ENCODE data around the gene FAT3.

FAT3 gene

DNA sequence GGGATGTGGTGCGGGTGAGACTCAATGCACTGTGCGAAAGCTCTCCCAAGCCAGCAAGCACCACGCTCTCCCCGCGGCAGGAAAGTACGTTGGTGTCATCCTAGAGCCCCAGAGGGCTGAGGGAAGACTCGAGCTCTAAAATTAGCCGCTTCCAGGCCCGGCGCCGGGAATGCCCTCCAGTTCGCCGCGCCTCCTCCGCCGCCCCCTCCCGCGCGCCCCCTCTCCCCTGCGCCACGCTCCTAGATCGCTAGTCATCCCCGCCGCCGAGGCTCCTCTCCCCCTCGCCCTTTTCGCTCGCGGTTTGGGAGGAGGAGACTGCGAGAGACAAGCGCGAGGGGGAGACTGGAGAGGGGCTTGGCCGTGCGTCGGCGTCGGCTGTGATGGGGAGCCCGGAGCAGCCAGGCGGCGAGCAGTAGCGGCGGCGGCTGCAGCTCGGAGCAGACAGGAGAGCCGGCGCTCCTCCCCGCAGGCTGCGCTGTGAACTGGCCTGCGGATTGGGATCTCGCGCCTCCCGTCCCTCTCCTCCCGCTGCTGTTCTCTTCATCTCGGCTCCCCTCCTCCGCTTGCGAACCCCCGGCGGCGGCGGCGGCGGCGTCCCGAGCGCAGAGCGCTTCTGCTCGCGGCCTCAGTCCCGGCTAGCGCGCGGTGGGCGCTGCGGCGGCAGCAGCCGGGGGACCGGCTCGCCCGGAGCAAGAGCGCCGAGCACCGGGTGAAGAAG, at the start of gene FAT3:
TSS of gene FAT3 (plus strand) at position 412 of the 718 bp plus-strand sequence. CDS start 127,295 bp downstream, outside the sequence.
- DNase-seq = peak; percentile 45

DNA sequence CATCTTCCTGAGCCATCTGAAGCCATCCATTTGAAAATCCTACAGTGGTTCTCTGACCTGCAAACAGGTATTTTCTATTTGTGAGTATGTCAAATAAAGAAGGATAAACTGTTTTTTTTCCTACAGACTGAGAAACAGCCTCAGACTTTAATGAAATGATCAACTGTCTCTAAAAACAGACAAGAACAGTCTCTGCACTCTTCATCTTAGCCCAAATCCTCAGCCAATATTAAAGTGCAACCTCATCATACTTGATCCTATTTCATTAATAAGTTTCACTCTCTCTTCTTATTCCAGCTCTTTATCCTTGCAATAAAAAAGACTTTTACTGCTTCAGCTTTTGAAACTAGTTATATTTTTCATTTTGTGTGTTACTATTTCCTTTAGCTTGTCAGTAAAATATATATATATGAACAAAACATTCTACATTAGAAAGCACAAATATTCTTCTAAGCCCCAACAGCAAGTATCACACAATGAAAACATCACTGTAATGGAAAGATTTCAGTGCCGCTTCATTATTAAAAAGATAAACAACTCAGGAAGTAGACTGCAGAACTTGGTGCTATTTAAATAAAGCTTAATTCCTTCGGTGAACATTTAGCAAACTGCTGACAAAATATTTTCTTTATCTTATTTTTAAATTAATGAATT, 45.5 kb upstream of the FAT3 start:
- DNase-seq = no peak

DNA sequence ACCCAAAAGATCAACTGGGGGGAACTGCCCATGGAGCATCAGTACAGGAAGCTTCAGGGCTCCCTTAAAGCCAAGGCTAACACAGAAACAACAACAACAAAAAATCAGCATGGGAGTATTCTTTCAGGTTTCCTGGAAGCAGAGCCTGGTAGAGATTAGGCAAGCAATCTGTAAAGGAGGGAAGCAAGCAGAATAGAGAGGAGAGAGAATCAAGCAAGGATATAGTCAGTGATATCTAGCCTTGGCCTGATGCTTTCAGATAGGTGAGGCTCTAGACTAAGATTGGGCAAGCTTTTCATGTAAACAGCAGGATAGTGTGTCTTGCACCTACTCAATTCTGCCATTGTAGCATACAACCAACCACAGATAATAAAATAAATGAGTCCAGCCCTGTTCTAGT, 44.4 kb upstream of the FAT3 start:
- DNase-seq = no peak

DNA sequence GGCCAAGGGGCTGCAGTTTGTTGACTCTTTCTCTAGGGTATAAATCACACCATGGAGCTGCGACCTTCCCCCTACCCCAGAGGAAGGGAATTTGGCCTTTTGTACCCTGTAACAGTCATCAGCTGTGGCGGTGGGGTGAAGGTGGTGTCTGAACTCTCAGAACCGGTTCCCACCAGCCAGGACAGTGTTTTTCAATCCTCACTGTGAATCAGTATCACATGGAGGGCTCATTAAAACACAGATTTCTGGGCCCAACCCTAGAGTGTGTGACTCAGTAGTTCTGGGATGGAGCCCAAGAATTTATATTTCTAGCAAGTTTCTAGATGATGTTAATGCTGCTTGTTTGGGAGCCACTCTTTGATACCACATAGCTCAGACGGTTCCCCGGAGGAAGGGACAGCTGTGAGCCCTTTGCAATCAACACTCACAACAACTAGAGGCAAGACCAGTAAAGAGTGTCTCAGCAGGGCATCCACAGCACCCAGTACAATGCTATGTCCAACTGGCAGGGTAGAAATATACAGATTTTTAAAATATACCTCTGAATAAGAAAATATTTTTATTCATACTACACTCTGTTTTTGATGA, 43.9 kb upstream of the FAT3 start:
- no peak for DNase-seq

DNA sequence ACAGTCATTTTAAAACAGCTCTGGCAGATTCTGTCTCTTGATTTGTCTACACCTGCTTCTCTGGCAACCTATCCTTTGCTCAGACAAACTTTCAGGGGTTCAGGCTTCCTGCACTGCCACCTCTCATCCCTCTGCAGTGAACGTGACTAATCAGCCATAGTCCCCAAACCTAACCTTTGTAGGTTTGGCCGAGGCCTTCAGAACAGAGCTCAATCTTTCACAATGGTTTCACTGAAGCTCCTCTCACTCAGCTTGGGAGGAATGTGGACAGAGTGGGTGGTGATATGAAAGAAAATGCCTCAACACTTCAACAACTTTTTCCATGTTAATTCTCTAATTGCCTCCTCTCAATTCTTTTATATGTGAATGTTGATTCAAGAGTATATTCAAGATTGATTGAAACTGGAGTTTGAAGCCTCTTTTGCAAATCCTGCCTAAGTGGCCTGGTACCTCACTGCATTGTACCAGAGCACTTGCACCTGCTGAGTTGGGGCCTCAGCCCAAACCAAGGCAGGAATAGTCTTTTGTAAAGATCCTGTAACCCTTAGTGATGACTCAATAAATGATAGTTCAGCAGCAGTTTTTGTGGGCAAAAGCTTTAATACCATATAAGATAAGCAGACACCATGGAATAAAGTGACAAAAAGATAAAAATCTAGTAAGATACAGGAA, 33.9 kb upstream of the FAT3 start:
- no peak for DNase-seq

DNA sequence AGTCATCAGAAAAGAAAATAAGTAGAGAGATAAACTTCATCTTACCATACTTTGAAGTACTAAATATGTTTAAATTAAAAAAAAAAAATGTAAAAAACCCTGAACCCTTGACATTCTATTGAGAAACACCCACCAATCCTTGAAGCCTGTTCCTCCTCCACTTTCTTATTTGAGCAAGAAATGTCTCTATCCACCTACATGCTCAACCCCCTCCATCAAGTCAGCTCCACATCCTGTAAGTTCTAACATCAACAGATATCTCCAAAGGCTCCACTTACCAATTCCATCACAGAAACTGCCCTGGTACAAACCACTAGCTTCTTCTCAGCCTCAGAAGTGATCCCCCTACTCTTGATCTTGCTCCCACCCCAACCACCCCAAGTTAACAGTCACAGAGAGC, 32.5 kb upstream of the FAT3 start:
- DNase-seq = no peak

DNA sequence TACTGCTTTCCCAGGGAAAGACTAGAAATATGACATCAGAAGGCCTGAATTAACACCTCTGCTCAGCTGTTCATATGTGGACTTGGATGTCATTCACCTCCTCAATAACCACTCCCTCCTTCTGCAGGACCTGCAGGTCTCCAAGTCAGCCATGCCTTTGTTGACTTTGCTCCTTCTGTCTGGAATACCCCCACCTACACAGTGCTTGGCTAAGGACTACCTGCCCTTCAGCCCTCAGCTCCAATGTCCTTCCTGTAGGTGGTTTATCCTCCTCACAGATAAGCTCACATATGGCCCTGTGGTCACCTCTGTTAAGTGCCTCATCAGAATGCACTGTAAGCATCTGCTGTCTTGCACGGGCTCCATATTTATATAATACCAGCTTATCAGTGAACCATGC, 26.4 kb upstream of the FAT3 start:
- DNase-seq = no peak

DNA sequence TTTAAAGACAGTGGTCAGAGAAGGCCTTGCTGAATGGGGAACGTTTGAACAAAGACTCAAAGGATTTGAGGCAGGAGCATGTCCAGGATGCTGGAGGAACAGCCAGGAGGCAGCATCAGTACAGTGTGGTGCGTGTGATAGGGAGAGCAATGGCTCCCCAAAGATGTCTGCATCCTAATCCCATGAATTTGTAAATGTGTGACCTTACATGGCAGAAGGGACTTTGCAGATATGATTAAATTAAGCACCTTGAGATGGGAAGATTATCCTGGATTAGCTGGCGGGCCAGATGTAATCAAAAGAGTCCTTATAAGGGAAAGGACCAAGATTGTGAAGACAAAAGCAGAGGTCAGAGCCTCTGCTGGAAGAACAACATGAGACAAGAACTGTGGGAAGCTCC, 24.6 kb upstream of the FAT3 start:
- DNase-seq = no peak

DNA sequence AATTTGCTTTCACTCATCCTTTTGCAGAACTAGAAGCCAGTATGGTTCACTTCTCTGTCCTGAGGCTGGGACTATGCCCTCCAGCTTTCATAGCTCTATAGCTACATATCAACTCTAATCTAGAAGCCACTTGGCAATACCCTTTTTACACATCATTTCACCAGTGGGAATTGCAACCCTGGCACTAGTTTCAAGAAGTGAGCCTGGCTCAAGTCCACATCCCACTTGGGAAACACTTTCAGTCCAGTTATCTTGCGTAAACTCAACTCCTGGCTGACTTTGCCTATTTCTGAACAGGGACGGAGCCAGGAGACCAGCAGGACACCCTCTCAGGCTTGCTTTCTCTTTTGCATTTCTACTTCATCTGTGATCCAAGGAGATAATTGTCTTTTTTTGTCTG, 19.9 kb upstream of the FAT3 start:
- DNase-seq = peak; percentile 97

DNA sequence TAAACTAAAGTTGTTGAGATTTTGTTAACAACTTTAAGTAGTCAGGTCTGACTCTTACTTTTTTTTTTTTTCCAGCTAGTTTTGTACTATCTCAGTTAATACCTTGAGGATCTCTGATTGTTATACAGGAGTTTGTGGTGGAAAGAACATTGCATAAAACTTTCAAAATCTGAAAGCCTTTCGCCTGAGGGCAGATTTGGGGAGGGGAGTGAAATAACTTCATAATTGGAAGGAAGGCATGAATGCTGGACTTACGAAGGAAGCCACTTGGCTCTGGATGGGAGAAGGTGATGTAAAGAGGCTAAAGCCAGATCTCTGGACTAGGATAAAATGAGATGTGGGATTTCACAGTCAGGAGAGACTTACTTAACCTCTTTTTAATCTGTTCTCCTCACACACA, 18.2 kb upstream of the FAT3 start:
- DNase-seq = no peak

DNA sequence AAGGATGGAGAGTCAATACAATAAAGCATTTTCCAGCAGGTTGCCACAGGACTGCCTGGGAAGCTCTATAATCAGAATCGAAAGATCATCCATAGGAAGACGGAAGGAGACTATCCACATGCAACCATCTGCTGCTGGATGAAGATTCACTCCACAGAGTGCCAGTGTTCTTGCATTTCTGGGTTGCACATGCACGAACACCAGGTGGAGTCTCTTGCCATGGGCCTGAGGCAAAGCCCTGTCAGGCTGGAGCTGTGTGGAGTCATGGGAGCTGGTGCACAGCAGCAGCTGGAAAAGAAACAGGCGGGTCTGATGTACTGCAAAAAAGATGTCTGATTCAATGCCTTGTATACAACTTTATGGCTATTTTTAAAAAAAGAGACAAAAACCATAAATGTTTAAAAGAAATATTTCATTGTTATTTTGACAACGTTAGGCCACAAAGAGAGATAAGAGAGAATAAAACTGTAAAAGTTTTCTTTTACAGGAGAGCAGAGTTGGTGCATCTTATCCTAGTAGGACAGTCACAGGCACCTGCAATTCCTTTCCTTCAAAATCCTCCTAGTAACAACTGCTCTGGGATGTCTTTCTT, 12.9 kb upstream of the FAT3 start:
- DNase-seq = no peak

DNA sequence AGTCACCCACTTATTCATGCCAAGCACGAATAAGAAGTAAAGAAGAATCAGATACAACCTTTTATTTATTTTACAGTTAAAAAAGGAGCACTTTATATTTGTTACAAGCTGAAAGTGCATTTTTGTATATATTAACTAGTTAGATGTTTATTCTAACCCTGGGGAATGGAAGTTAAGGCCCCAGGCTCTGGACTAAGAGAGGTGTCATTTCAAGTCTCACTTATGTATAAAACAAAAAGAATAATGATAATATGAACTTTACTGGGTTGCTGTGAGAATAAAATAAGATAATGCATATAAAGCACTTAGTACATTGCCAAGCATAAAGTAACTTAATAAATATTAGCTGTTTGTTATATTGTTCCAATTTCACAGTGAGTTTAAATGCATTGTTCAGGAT, 12.1 kb upstream of the FAT3 start:
- no peak for DNase-seq

DNA sequence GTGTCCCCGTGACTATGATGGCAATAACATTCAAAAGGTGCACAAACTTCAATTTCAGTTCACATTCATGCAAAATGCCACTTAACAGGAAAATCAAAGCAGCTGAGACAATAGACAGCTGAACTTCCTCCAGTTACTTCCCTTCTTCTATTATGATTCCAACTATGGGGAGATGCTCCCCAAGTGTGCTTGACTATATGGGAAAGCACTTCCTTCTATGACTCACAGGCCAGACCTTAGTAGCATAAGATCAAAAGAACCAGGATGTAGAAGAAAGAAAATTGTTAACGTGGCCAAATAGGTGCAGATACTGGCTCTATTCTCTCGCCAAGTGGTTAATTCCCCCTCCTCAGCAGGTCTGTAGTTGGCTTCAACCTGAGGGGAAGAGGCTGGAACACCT, 7.8 kb upstream of the FAT3 start:
- no peak for DNase-seq

DNA sequence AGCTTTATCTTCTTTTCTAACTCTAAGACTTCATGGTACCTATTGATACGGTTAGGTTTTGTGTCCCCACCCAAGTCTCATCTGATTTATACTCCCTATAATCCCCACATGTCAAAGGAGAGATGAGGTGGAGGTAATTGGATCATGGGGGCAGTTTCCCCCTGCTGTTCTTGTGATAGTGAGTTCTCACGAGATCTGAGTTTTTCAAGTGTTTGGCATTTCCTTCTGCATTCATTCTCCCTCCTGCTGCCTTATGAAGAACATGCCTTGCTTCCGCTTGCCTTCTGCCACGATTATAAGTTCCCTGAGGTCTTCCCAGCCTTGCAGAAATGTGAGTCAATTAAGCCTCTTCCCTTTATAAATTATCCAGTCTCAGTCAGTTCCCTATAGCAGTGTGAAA, 5.1 kb upstream of the FAT3 start:
- DNase-seq = no peak

DNA sequence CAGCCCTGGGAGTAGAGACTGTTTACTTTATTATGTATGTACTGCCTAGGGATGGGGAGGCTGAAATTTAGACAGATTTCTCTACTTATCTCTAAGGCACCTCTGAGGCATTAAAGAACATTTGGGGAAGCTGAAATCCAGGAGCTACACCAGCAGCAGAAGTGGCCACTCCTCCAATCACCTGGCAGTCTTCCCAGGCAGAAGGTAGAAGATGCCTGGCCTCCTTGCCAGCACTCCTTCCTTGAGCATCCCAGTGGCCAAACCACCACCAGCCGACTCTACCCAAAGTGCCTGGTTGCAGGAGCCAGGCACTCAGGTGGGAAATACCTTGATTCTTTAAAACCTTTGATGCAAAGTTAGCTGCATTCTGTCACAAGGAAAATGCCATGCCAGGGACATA, 1.9 kb upstream of the FAT3 start:
- DNase-seq = no peak

DNA sequence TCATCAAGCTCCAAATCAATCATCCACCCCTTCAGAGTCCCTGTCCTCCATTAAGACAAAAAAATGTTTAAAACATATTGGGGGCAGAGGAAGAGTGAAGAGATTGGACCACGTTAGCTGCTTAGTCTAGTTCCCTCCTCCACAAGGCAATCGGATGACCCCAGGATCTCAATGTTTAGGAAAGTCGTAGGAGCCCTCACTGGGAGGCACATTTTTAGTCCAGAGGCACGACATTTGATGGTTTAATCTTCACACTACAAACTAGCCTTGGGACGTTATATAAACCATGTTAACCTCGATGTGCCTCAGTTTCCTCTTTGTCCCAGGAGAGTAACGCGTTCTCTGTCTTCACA, 588 bp upstream of the FAT3 start:
- DNase-seq = no peak

DNA sequence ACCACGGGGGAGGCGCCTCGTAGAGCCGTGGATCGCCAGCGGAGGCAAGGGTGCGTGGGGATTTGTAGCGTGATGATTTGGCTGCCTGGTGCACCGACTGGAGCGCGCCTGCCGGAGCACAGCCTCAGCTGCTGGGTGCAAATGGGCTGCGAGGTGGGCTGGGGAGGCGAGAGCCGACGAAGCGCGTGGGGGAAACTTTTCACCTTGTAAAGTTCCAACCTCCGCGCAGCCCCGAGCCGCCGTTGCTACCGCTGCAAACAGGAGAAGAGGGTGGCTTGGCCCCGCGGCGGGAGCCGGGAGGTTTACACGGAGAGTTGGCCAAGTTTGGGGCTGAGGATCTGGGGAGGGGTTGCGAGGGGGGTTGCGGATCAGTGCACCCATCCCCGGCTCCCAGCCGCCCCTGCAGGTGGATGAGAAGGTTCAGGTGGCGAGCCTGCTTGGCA, 528 bp downstream of the FAT3 start:
- no peak for DNase-seq

DNA sequence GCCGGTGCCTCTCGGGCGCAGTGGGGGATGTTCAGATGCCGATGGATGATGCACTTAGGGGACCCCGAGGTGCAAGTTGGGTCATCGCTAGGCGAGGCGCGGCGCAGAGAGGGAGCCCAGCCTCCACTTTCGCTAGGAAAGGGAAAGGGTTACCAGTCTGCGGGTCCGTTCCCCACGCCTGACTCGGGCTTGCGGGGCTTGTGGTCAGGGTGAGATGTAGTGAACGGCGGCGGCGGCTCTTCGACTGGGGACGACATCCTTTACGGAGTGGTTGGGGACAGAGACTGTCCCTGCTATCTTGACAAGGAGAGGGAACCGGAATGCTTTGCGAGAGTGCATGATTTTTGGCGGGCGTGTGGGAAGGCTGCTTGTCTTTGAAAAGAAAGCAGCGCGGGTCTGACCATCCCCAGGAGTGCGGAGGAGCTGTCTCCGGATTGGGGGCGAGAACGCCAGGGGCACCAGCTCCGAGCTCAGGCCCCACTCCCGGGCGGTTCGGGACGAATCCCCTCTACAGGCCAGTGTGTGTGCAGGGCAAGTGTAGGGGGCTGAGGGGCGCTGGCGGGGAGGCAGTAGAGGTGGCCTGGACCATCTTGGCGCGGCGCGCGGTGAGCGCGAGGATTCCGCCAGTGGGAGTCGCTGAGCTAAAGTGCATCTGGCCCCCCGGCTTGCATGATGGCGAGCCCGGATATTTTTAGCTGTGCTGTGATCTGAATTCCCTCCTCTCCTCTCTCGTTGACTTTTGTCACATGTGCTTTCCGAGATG, 1.1 kb downstream of the FAT3 start:
- peak; percentile 29 for DNase-seq

DNA sequence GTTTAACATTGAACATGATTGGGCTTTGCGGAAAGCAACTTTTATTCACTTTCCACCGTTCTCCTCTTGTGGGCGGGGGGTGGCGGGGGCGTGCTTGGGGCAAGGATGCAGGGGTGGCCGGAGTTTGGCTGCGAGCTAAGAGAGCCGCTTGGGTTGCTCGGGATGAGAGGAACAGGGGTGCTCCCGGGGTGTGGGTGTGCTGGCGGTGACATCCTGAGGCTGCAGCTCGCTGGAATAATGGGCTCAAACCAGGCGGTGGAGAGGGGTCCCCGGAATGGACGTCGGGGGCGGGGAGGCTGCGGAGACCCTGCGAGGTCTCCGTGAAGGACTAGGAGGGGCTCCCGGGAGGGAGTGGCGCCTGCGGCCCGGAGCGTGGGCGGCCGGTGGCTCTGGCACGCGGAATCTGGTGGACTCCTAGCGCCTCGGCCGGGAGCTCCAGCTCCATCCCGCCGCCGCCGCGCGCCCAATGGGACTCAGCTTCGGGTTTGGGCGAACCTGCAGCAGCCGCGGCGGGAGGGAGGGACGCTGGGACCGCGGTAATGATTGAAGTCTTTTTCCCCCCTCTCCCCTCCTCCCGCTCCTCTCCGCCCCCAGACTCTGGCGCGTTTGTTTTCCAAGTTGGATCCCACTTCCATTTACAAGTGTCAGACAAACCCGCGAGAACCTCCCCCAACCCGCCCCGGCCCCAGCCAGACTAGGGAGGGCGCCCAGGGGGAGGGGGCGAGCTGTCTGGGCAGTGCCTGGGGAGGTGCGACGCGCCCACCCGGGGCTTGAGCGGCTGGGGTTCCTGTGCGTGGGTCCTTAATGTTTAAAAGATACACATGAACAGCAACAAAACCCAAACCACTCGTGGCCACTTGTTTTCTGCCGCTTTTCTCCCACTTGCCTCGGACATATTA, 2.0 kb downstream of the FAT3 start:
- DNase-seq = peak; percentile 24

DNA sequence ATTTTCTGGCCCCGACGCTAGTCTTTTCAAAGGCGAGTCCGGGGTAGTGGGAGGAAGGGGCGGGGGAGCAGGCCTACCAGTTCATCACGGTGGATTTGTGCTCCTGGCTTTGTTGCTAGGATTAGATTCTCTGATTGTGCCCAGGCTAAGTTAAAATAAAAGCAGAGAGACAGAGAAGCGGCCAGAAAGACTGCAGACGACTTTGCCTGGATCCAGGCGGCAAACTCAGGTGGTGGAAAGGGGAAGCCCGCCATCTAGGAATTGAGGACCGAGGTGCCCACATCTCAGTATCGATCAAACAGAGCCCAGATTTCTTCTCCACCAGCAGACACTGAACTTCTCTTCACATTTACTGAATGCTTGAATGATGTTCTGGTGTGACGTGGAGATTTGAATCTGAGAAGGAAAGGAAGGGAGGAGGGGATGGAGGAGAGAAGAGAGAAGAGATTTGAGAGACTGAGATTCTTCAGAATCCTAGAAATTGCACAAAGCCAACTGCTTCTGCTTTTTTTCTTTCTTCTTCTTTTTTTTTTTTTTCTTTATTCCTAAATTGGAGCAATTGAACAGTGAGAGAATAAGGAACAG, 2.7 kb downstream of the FAT3 start:
- no peak for DNase-seq

All from NCI-H446 treated with DMSO at 0.1 percent for 48 hours (cell line).